ENCODE measurements around the gene MAPK10.

The MAPK10 gene

DNA sequence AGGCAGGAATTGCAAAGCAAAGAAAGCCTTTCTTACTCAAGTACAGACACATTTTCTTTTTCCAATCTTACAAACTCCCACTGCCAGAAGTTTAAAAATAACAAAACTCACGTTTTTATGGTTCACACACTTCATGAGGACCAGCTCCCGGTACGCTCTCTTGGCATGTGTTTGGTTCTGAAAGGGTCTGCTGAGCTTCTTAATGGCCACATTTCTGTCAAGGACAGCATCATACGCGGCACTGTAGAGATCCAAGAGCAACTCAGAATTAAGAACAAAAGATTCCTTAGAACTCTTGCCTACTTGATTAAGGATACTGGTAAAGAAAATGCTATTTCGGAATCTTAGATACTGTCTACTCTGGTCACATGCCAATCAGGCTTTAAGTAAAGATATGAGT, 252.7 kb downstream of the MAPK10 start:
- TF ChIP-seq ZNF311 (tag by site-specific recombination; IDR thresholded peaks at IDR 0.05; ENCODE audit: borderline replicate concordance) (no peak), ZNF677 (tag by site-specific recombination; IDR thresholded peaks at IDR 0.05) (no peak), HOXD13 (CRISPR knock-in tag; IDR thresholded peaks at IDR 0.05; ENCODE audit: borderline replicate concordance) (no peak), ZSCAN23 (tag by site-specific recombination; IDR thresholded peaks at IDR 0.05) (no peak), WT1 (tag by site-specific recombination; IDR thresholded peaks at IDR 0.05) (no peak), ZBTB48 (tag by site-specific recombination; IDR thresholded peaks at IDR 0.05) (no peak), SCRT2 (tag by site-specific recombination; IDR thresholded peaks at IDR 0.05) (no peak), ZBTB20 (tag by site-specific recombination; IDR thresholded peaks at IDR 0.05) (no peak), ZNF658 (tag by site-specific recombination; IDR thresholded peaks at IDR 0.05) (no peak), ZNF660 (tag by site-specific recombination; IDR thresholded peaks at IDR 0.05) (no peak), SCRT1 (tag by site-specific recombination; IDR thresholded peaks at IDR 0.05; ENCODE audit: borderline replicate concordance) (no peak), ZNF37A (tag by site-specific recombination; IDR thresholded peaks at IDR 0.05) (no peak), ZFP41 (tag by site-specific recombination; IDR thresholded peaks at IDR 0.05; ENCODE audit: borderline replicate concordance) (no peak)
- Histone ChIP-seq H3K36me3 (ENCODE audit: control insufficient read depth in 2 of 2, insufficient read depth in 1 of 2, low read length in 2 of 2) (no peaks in the 10 kb centered on the region), H3K4me1 (ENCODE audit: control insufficient read depth, insufficient read depth, low read length) (no peaks in the 10 kb centered on the region), H3K9me3 (ENCODE audit: control insufficient read depth, insufficient read depth, low read depth, low read length) (no peaks in the 10 kb centered on the region), H3K27ac (ENCODE audit: extremely low read depth, low read depth, low read length) (no peak overlapping the region), H3K4me3 (ENCODE audit: low read depth, low read length) (no peak overlapping the region)
- ChIA-PET CTCF (no interaction called here), POLR2A (no interaction called here)

DNA sequence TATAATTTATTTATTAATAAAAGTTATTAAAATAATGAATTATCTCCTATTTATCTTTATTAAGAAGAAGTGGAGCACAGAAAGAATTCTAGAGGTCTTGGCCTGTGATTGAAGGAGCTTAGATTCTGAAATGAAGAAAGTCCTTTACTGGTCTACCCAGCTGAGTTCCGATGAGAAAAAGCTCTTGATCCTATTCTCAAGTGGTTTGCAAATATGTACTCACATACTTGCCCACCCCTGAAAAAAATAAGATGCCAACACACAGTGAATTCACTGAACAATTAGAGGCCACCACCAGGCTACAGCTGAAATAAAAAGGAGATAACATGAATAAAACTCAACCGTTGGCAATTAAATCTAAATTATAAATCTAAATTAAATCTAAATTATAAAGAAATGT, 253.4 kb downstream of the MAPK10 start:
- Histone ChIP-seq H3K9me3 (ENCODE audit: control insufficient read depth, insufficient read depth, low read depth, low read length) (no peaks in the 10 kb centered on the region), H3K4me3 (ENCODE audit: low read depth, low read length) (no peak overlapping the region), H3K4me1 (ENCODE audit: control insufficient read depth, insufficient read depth, low read length) (no peaks in the 10 kb centered on the region), H3K36me3 (ENCODE audit: control insufficient read depth in 2 of 2, insufficient read depth in 1 of 2, low read length in 2 of 2) (no peaks in the 10 kb centered on the region), H3K27ac (ENCODE audit: extremely low read depth, low read depth, low read length) (no peak overlapping the region)
- CTCF ChIA-PET: interaction anchor here (0.6 kb wide), 1 partner anchor 313 kb away, joined by 4 read pairs; no protein-coding TSS in a partner anchor
- TF ChIP-seq SP2 (tag by site-specific recombination; IDR thresholded peaks at IDR 0.05): no peak
- POLR2A ChIA-PET: no interaction called here

DNA sequence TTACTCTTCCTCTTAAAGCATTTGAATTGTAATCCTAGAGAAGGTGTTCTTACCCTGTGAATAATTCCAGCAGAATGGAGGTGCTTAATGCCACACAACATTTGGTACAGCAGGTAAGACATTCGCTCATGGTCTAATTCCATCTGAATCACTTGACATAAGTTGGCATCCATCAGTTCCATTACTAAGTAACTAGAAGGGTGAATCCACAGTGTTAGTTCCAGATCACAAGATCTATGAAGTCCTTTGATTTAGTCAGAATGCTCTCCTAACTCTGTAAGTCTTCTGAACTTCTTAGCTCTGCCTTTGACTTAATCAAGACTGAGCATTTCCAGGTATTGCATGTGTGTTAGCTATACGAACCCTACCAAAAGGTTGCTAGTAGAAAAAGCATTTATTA, 258.0 kb downstream of the MAPK10 start:
- Histone ChIP-seq H3K9me3 (ENCODE audit: control insufficient read depth, insufficient read depth, low read depth, low read length) (no peaks in the 10 kb centered on the region), H3K27ac (ENCODE audit: extremely low read depth, low read depth, low read length) (no peak overlapping the region), H3K4me3 (ENCODE audit: low read depth, low read length) (no peak overlapping the region), H3K36me3 (ENCODE audit: control insufficient read depth in 2 of 2, insufficient read depth in 1 of 2, low read length in 2 of 2) (no peaks in the 10 kb centered on the region), H3K4me1 (ENCODE audit: control insufficient read depth, insufficient read depth, low read length) (no peaks in the 10 kb centered on the region)
- TF ChIP-seq, protein P1, sequence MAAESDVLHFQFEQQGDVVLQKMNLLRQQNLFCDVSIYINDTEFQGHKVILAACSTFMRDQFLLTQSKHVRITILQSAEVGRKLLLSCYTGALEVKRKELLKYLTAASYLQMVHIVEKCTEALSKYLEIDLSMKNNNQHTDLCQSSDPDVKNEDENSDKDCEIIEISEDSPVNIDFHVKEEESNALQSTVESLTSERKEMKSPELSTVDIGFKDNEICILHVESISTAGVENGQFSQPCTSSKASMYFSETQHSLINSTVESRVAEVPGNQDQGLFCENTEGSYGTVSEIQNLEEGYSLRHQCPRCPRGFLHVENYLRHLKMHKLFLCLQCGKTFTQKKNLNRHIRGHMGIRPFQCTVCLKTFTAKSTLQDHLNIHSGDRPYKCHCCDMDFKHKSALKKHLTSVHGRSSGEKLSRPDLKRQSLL (tag by site-specific recombination; IDR thresholded peaks at IDR 0.05): no peak
- no peak for TF ChIP-seq ZNF623 (tag by site-specific recombination; IDR thresholded peaks at IDR 0.05)
- TF ChIP-seq, protein P2, sequence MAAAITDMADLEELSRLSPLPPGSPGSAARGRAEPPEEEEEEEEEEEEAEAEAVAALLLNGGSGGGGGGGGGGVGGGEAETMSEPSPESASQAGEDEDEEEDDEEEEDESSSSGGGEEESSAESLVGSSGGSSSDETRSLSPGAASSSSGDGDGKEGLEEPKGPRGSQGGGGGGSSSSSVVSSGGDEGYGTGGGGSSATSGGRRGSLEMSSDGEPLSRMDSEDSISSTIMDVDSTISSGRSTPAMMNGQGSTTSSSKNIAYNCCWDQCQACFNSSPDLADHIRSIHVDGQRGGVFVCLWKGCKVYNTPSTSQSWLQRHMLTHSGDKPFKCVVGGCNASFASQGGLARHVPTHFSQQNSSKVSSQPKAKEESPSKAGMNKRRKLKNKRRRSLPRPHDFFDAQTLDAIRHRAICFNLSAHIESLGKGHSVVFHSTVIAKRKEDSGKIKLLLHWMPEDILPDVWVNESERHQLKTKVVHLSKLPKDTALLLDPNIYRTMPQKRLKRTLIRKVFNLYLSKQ (tag by site-specific recombination; IDR thresholded peaks at IDR 0.05; ENCODE audit: borderline replicate concordance): no peak
- POLR2A ChIA-PET: no interaction called here
- CTCF ChIA-PET: no interaction called here

DNA sequence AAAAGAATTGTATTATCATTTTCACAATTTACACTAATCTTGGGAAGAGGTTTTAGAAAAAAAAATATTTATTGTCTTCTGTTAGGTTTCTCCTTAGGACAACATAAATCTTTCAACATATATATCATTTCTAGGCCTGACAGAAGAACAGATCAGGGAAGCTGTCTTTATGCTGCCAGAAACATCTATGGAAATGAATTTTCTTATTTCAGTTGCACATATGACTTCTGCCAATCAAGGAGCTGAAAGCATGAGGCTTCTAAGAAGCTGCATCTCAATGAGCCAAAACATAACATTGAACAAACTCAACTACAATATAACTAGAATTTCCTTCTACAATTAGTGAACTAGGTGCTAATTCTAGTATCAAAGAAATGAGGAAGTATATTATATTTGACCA, 258.4 kb downstream of the MAPK10 start:
- TF ChIP-seq, protein P3, sequence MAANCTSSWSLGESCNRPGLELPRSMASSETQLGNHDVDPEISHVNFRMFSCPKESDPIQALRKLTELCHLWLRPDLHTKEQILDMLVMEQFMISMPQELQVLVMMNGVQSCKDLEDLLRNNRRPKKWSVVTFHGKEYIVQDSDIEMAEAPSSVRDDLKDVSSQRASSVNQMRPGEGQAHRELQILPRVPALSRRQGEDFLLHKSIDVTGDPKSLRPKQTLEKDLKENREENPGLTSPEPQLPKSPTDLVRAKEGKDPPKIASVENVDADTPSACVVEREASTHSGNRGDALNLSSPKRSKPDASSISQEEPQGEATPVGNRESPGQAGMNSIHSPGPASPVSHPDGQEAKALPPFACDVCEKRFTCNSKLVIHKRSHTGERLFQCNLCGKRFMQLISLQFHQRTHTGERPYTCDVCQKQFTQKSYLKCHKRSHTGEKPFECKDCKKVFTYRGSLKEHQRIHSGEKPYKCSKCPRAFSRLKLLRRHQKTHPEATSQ (tag by site-specific recombination; IDR thresholded peaks at IDR 0.05): no peak
- TF ChIP-seq ZNF341 (tag by site-specific recombination; IDR thresholded peaks at IDR 0.05; ENCODE audit: low read depth) (no peak), GLIS1 (tag by site-specific recombination; IDR thresholded peaks at IDR 0.05) (no peak), ZFHX2 (tag by site-specific recombination; conservative IDR thresholded peaks at IDR 0.05) (no peak), YY1 (tag by site-specific recombination; IDR thresholded peaks at IDR 0.05) (no peak)
- H3K36me3 ChIP-seq (ENCODE audit: control insufficient read depth in 2 of 2, insufficient read depth in 1 of 2, low read length in 2 of 2): no peaks in the 10 kb centered on the region
- no peak overlapping the region for H3K27ac ChIP-seq (ENCODE audit: extremely low read depth, low read depth, low read length)
- H3K9me3 ChIP-seq (ENCODE audit: control insufficient read depth, insufficient read depth, low read depth, low read length): no peaks in the 10 kb centered on the region
- POLR2A ChIA-PET: no interaction called here
- no peak overlapping the region for H3K4me3 ChIP-seq (ENCODE audit: low read depth, low read length)
- H3K4me1 ChIP-seq (ENCODE audit: control insufficient read depth, insufficient read depth, low read length): no peaks in the 10 kb centered on the region
- CTCF ChIA-PET: no interaction called here

Measured in HEK293 (cell line).